Sigmoid colon (tissue), 4 donors: ENCODE results near the gene TMEM247.
"Not testable (repeated sequence)": the region's sequence is repeated elsewhere in the genome, so short reads cannot be mapped to it uniquely, and the experiment has no call there.

Experiments used
- CTCF ChIP-seq, 4 experiments: fragments of 450-650 bp in 3 of 4; fragments of 200-600 bp in 1 of 4; IDR thresholded peaks; one replicate each; pipeline ENCODE4 v1.5.1; 2016 to 2019; ENCODE audit warnings: antibody characterized with exemption in 4 of 4, mild to moderate bottlenecking in 3 of 4, moderate library complexity in 2 of 4
- EP300 ChIP-seq, 4 donors: sonication (generic); formaldehyde crosslinking; IDR thresholded peaks; one replicate each; pipeline ENCODE4 v1.6.1; 2017; ENCODE audit warnings: antibody characterized with exemption in 4 of 4
- POLR2A ChIP-seq, 2 donors: fragments of 450-650 bp; IDR thresholded peaks; one replicate each; pipeline ENCODE4 v1.6.1; 2016; ENCODE audit warnings: antibody characterized with exemption in 2 of 2, mild to moderate bottlenecking in 2 of 2, moderate library complexity in 2 of 2
- POLR2AphosphoS5 ChIP-seq, 4 donors: sonication (generic); formaldehyde crosslinking; IDR thresholded peaks; one replicate each; pipeline ENCODE4 v1.6.1; 2017; ENCODE audit warnings: antibody characterized with exemption in 4 of 4

GRCh38 chr2:46477462-46477861, 1.9 kb upstream of the TMEM247 start:
- not testable (repeated sequence) for TF ChIP-seq CTCF, POLR2AphosphoS5, POLR2A, EP300 (IDR thresholded peaks at IDR 0.05)
